GM10847 (cell line): ENCODE results near the gene CDCP1.

Source experiments
- POLR2A ChIP-seq: IDR thresholded peaks from 2 replicates; pipeline ENCODE4 v1.6.1; 2011; ENCODE audit not compliant: insufficient read length; ENCODE audit errors: extremely low read depth

Gene CDCP1

GRCh38 chr3:45180051-45180450, 33.9 kb upstream of the CDCP1 start:
- no peak for TF ChIP-seq POLR2A

- TF ChIP-seq POLR2A = no peak
Measured at GRCh38 chr3:45179163-45179562, 33.0 kb upstream of the CDCP1 start.

- TF ChIP-seq POLR2A = no peak
Measured at GRCh38 chr3:45178183-45179023, 32.2 kb upstream of the CDCP1 start.

- no peak for TF ChIP-seq POLR2A
Measured at GRCh38 chr3:45176912-45177311, 30.7 kb upstream of the CDCP1 start.

GRCh38 chr3:45174234-45174633, 28.1 kb upstream of the CDCP1 start:
- no peak for TF ChIP-seq POLR2A

GRCh38 chr3:45173776-45174175, 27.6 kb upstream of the CDCP1 start:
- no peak for TF ChIP-seq POLR2A

- TF ChIP-seq POLR2A = no peak
Measured at GRCh38 chr3:45171283-45171682, 25.1 kb upstream of the CDCP1 start.

- no peak for TF ChIP-seq POLR2A
Measured at GRCh38 chr3:45170096-45170495, 23.9 kb upstream of the CDCP1 start.

GRCh38 chr3:45169125-45169904, 23.1 kb upstream of the CDCP1 start:
- no peak for TF ChIP-seq POLR2A

- TF ChIP-seq POLR2A = no peak
Measured at GRCh38 chr3:45168451-45168850, 22.3 kb upstream of the CDCP1 start.

- TF ChIP-seq POLR2A = no peak
Measured at GRCh38 chr3:45167011-45167911, 21.1 kb upstream of the CDCP1 start.

- no peak for TF ChIP-seq POLR2A
Measured at GRCh38 chr3:45166321-45166879, 20.2 kb upstream of the CDCP1 start.

GRCh38 chr3:45165497-45166283, 19.5 kb upstream of the CDCP1 start:
- TF ChIP-seq POLR2A = no peak

- TF ChIP-seq POLR2A = no peak
Measured at GRCh38 chr3:45164056-45164455, 17.9 kb upstream of the CDCP1 start.
